ENCODE measurements around the gene BTF3. TPM values are rescaled to one million over a fixed set of nuclear protein-coding genes. Genes with fewer than 3 reads are reported as not detected.

Gene BTF3
- total RNA-seq, 1 experiment from 2014 or later, result 647 TPM

- H3K4me1 ChIP-seq (ENCODE audit: control insufficient read depth, insufficient read depth, low read length), result peaks cover 15% of the 10 kb centered on the region
- no peaks in the 10 kb centered on the region for H3K27me3 ChIP-seq (ENCODE audit: control insufficient read depth, insufficient read depth, low read length)
- CTCF ChIA-PET, result interaction anchor here (2.4 kb wide), 1 partner anchor 234 kb away, joined by 31 read pairs; no protein-coding TSS in a partner anchor
- BruUV-seq (replicated peaks), result no TSS peak
- no peaks in the 10 kb centered on the region for H3K9me3 ChIP-seq (ENCODE audit: control insufficient read depth, insufficient read depth, low read depth, low read length)
- peak overlapping the region in 1 of 2 experiments; percentile 56; a peak in 1 of 4 replicates for H3K4me3 ChIP-seq (ENCODE audit: low read depth in 2 of 2, low read length in 2 of 2)
- POLR2A ChIA-PET, result no interaction called here
- DNase-seq (ENCODE audit: low read depth, low spot score) (no peak), ATAC-seq (no peak)
- TF ChIP-seq SIN3A (IDR thresholded peaks at IDR 0.05; ENCODE audit: borderline replicate concordance, insufficient read depth, low read depth, low read length) (no peak), CTCF (IDR thresholded peaks at IDR 0.05) (no peak), POLR2AphosphoS5 (IDR thresholded peaks at IDR 0.05; ENCODE audit: low read depth, low read length) (no peak), TCF7L2 (IDR thresholded peaks at IDR 0.05; ENCODE audit: low read depth, low read length) (no peak), REST (IDR thresholded peaks at IDR 0.05; ENCODE audit: insufficient read depth in 1 of 2, low read depth in 2 of 2, low read length in 1 of 2) (no peak)
- in situ Hi-C loops (cut with HindIII; ENCODE audit: low pct_unique_long_range_greater_than_20kb, low sequenced_read_pairs), result no loop called here
- intact Hi-C loops (cut with micrococcal nuclease; ENCODE audit: unreplicated experiment), result loop anchor here (5.0 kb wide), 2 partner anchors 233 to 363 kb away; no protein-coding TSS in a partner anchor
- peak overlapping the region; percentile 82 for H3K27ac ChIP-seq (ENCODE audit: low read length)
- peaks cover 8% of the 10 kb centered on the region; the same call in 1 of the 2 replicates for H3K36me3 ChIP-seq (ENCODE audit: control insufficient read depth, insufficient read depth, low read length)
Observed at GRCh38 chr5:73450137-73450536, 48.1 kb upstream of the BTF3 start.

- POLR2A ChIA-PET, result interaction anchor here (0.6 kb wide), 1 partner anchor 42 kb away, joined by 3 read pairs; no protein-coding TSS in a partner anchor
- peak overlapping the region; percentile 82 for H3K27ac ChIP-seq (ENCODE audit: low read length)
- H3K4me1 ChIP-seq (ENCODE audit: control insufficient read depth, insufficient read depth, low read length), result peaks cover 14% of the 10 kb centered on the region
- intact Hi-C loops (cut with micrococcal nuclease; ENCODE audit: unreplicated experiment) (loop anchor here (5.0 kb wide), 2 partner anchors 233 to 363 kb away; no protein-coding TSS in a partner anchor), in situ Hi-C loops (cut with HindIII; ENCODE audit: low pct_unique_long_range_greater_than_20kb, low sequenced_read_pairs) (no loop called here)
- peak overlapping the region; percentile 56 to 70 for H3K4me3 ChIP-seq (ENCODE audit: low read depth in 2 of 2, low read length in 2 of 2)
- DNase-seq (ENCODE audit: low read depth, low spot score) (no peak), ATAC-seq (no peak)
- no peaks in the 10 kb centered on the region for H3K27me3 ChIP-seq (ENCODE audit: control insufficient read depth, insufficient read depth, low read length)
- peaks cover 5% of the 10 kb centered on the region; the same call in 1 of the 2 replicates for H3K36me3 ChIP-seq (ENCODE audit: control insufficient read depth, insufficient read depth, low read length)
- no peaks in the 10 kb centered on the region for H3K9me3 ChIP-seq (ENCODE audit: control insufficient read depth, insufficient read depth, low read depth, low read length)
- CTCF ChIA-PET, result interaction anchor here (0.6 to 2.4 kb wide), 7 partner anchors 16 to 356 kb away, joined by 3 to 31 read pairs (median 4); partner anchors contain the start of gene BTF3
- BruUV-seq (replicated peaks), result no TSS peak
- TF ChIP-seq TCF7L2 (IDR thresholded peaks at IDR 0.05; ENCODE audit: low read depth, low read length), result no peak
- TF ChIP-seq CTCF (IDR thresholded peaks at IDR 0.05), result no peak
- no peak for TF ChIP-seq POLR2AphosphoS5 (IDR thresholded peaks at IDR 0.05; ENCODE audit: low read depth, low read length)
- 0 out of 2 replicates have a peak, but pooled peaks have one; percentile 16 for TF ChIP-seq SIN3A (IDR thresholded peaks at IDR 0.05; ENCODE audit: borderline replicate concordance, insufficient read depth, low read depth, low read length)
- no peak for TF ChIP-seq REST (IDR thresholded peaks at IDR 0.05; ENCODE audit: insufficient read depth in 1 of 2, low read depth in 2 of 2, low read length in 1 of 2)
Observed at GRCh38 chr5:73450672-73451223, 47.5 kb upstream of the BTF3 start.

All from Panc1 (cell line).